ENCODE measurements around the gene OPRM1.

DNA sequence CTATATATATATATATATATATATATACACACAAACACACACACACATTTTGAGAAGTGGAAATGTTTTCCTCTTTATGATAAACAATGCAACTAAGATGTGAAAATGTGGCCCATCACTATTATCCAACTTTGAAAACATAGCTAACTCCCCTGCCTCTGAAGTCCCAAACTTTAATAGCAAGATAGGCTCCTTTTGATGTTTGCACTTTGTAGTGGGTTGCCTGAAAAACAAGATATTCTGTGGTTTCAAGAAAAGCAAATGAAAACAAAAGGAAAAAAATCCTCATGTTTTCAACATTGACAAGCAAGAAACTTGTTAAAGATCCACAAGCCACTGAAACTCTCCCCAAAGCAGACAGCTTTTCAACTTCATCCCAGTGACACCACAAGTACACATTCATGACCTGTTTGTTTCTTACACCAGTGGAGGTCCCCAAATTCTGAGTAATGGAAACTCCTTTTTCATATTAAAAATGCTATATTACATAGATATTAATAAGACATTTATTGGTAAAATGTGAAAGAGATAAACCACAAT, 227.6 kb downstream of the OPRM1 start:
- TF ChIP-seq, protein P1, sequence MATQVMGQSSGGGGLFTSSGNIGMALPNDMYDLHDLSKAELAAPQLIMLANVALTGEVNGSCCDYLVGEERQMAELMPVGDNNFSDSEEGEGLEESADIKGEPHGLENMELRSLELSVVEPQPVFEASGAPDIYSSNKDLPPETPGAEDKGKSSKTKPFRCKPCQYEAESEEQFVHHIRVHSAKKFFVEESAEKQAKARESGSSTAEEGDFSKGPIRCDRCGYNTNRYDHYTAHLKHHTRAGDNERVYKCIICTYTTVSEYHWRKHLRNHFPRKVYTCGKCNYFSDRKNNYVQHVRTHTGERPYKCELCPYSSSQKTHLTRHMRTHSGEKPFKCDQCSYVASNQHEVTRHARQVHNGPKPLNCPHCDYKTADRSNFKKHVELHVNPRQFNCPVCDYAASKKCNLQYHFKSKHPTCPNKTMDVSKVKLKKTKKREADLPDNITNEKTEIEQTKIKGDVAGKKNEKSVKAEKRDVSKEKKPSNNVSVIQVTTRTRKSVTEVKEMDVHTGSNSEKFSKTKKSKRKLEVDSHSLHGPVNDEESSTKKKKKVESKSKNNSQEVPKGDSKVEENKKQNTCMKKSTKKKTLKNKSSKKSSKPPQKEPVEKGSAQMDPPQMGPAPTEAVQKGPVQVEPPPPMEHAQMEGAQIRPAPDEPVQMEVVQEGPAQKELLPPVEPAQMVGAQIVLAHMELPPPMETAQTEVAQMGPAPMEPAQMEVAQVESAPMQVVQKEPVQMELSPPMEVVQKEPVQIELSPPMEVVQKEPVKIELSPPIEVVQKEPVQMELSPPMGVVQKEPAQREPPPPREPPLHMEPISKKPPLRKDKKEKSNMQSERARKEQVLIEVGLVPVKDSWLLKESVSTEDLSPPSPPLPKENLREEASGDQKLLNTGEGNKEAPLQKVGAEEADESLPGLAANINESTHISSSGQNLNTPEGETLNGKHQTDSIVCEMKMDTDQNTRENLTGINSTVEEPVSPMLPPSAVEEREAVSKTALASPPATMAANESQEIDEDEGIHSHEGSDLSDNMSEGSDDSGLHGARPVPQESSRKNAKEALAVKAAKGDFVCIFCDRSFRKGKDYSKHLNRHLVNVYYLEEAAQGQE (IDR thresholded peaks at IDR 0.05; ENCODE audit: low read depth) = no peak
- no peak for TF ChIP-seq CEBPB (IDR thresholded peaks at IDR 0.05; ENCODE audit: low read depth)
- TF ChIP-seq, protein P2, sequence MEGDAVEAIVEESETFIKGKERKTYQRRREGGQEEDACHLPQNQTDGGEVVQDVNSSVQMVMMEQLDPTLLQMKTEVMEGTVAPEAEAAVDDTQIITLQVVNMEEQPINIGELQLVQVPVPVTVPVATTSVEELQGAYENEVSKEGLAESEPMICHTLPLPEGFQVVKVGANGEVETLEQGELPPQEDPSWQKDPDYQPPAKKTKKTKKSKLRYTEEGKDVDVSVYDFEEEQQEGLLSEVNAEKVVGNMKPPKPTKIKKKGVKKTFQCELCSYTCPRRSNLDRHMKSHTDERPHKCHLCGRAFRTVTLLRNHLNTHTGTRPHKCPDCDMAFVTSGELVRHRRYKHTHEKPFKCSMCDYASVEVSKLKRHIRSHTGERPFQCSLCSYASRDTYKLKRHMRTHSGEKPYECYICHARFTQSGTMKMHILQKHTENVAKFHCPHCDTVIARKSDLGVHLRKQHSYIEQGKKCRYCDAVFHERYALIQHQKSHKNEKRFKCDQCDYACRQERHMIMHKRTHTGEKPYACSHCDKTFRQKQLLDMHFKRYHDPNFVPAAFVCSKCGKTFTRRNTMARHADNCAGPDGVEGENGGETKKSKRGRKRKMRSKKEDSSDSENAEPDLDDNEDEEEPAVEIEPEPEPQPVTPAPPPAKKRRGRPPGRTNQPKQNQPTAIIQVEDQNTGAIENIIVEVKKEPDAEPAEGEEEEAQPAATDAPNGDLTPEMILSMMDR (IDR thresholded peaks at IDR 0.05 in 2 of 3, conservative IDR thresholded peaks at IDR 0.05 in 1 of 3; ENCODE audit: borderline replicate concordance in 1 of 3, insufficient read depth in 1 of 3, low read depth in 2 of 3, low read length in 2 of 3) = no peak
- TF ChIP-seq, protein P3, sequence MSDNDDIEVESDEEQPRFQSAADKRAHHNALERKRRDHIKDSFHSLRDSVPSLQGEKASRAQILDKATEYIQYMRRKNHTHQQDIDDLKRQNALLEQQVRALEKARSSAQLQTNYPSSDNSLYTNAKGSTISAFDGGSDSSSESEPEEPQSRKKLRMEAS (IDR thresholded peaks at IDR 0.05) = no peak
